ENCODE results near the gene BOC. TPM values are rescaled to one million over a fixed set of nuclear protein-coding genes. Genes with fewer than 3 reads are reported as not detected.

BOC gene
- total and polyA plus RNA-seq, 2 of the 13 experiments (the other 11 are each of a cell fraction or from before 2014, with no cell fraction given): 0.04 TPM; not detected in 1

- TF ChIP-seq MBD4 (IDR thresholded peaks at IDR 0.05; ENCODE audit: borderline replicate concordance, low read length) (no peak), ZNF512B (CRISPR knock-in tag; IDR thresholded peaks at IDR 0.05; ENCODE audit: borderline replicate concordance) (no peak)
These were observed 23.4 kb downstream of the BOC start (continued) for GRCh38 chr3:113234688-113235260.

GRCh38 chr3:113238503-113238902 lies 27.1 kb downstream of the BOC start:
- no peak for TF ChIP-seq KDM4B (CRISPR knock-in tag; IDR thresholded peaks at IDR 0.05)
- 0 out of 2 replicates have a peak, but pooled peaks have one; percentile 32 for TF ChIP-seq ZNF629 (CRISPR knock-in tag; conservative IDR thresholded peaks at IDR 0.05)
- 5% methylated on average over 2 of the region's 2 CpGs for WGBS (ENCODE audit: low lambda C conversion rate)
- Histone ChIP-seq H3K4me2 (ENCODE audit: low read depth, low read length) (no peak overlapping the region), H2AFZ (ENCODE audit: low read length) (no peak overlapping the region), H4K20me1 (ENCODE audit: insufficient read depth, low read length) (no peaks in the 10 kb centered on the region), H3K27ac (ENCODE audit: extremely low read length, insufficient read depth, low read length) (no peak overlapping the region), H3K9ac (ENCODE audit: insufficient read depth, low read depth, low read length) (no peak overlapping the region), H3K79me2 (ENCODE audit: insufficient read depth, low read length) (no peaks in the 10 kb centered on the region), H3K4me1 (ENCODE audit: insufficient read depth, low read length) (no peaks in the 10 kb centered on the region), H3K36me3 (replicated peaks in 1 of 2; ENCODE audit: control insufficient read depth in 1 of 2, insufficient read depth in 2 of 2, low read length in 2 of 2) (no peaks in the 10 kb centered on the region), H3K9me3 (ENCODE audit: low read length) (no peaks in the 10 kb centered on the region), H3K4me3 (replicated peaks in 1 of 3; ENCODE audit: insufficient read depth in 1 of 3, low read depth in 2 of 3, low read length in 3 of 3) (no peak overlapping the region), H3K27me3 (ENCODE audit: control insufficient read depth in 1 of 2, insufficient read depth in 2 of 2, low read length in 2 of 2) (peaks cover 0 to 25% of the 10 kb centered on the region in 2 experiments; a peak in 2 of 5 replicates)
- DNase-seq (ENCODE audit: low spot score) (no peak), ATAC-seq (no peak), FAIRE-seq (no peak)
- CTCF ChIA-PET (ENCODE audit: low intra/inter-chr PET ratio, low total read pairs): no interaction called here
- intact Hi-C loops (cut with micrococcal nuclease; ENCODE audit: unreplicated experiment) (no loop called here), in situ Hi-C loops (cut with HindIII; ENCODE audit: extremely low pct_ligation_motif_present, low pct_unique_long_range_greater_than_20kb) (no loop called here)
- no TSS peak for BruUV-seq (replicated peaks)
- POLR2A ChIA-PET: no interaction called here

Measured in HepG2 (cell line).